Ishikawa (cell line): ENCODE data around the gene RNF217.

ENCODE experiments used
- CREB1 ChIP-seq: IDR thresholded peaks from 2 replicates; pipeline ENCODE4 v1.6.1; 2012; ENCODE audit warnings: low read depth
- EP300 ChIP-seq: IDR thresholded peaks from 2 replicates; pipeline ENCODE4 v1.6.1; 2012; ENCODE audit warnings: borderline replicate concordance
- NFIC ChIP-seq: IDR thresholded peaks from 2 replicates; pipeline ENCODE4 v1.6.1; 2012
- RAD21 ChIP-seq: IDR thresholded peaks from 2 replicates; pipeline ENCODE4 v1.6.1; 2012; ENCODE audit warnings: low read depth
- REST ChIP-seq: IDR thresholded peaks from 2 replicates; pipeline ENCODE4 v1.6.1; 2012; ENCODE audit warnings: low read depth, mild to moderate bottlenecking
- USF1 ChIP-seq: IDR thresholded peaks from 2 replicates; pipeline ENCODE4 v1.6.1; 2012
- YY1 ChIP-seq: IDR thresholded peaks from 2 replicates; pipeline ENCODE4 v1.6.1; 2012; ENCODE audit warnings: low read depth

GRCh38 chr6:125018136-125018535, 55.9 kb downstream of the RNF217 start:
- no peak for TF ChIP-seq EP300
- no peak for TF ChIP-seq YY1
- TF ChIP-seq REST, result no peak
- no peak for TF ChIP-seq CREB1
- TF ChIP-seq RAD21, result no peak
- TF ChIP-seq USF1, result no peak
- TF ChIP-seq NFIC, result no peak
